Hepatocyte (in vitro differentiated cells): ENCODE measurements around the gene PRDM15. TPM values are rescaled to one million over a fixed set of nuclear protein-coding genes. Genes with fewer than 3 reads are reported as not detected.

Experiments used
- DNase-seq: peaks from one replicate; pipeline ENCODE4 v3.0.0-alpha.2; 2016; ENCODE audit warnings: low spot score
- H2AFZ ChIP-seq: fragments of 200-600 bp; sonication (generic); 2 replicates; pipeline ENCODE4 v1.6.0; 2016; ENCODE audit warnings: antibody characterized with exemption, mild to moderate bottlenecking
- H3K27ac ChIP-seq: fragments of 200-600 bp; sonication (generic); 2 replicates; pipeline ENCODE4 v1.5.1; 2016; ENCODE audit warnings: mild to moderate bottlenecking
- H3K27me3 ChIP-seq: fragments of 200-600 bp; sonication (generic); 2 replicates; pipeline ENCODE4 v1.6.1; 2016
- H3K36me3 ChIP-seq: fragments of 200-600 bp; sonication (generic); replicated peaks from 2 replicates; pipeline ENCODE4 v1.5.1; 2016; ENCODE audit warnings: low read depth; ENCODE audit not compliant: insufficient read depth
- H3K4me1 ChIP-seq: fragments of 200-600 bp; sonication (generic); 2 replicates; pipeline ENCODE4 v1.5.1; 2016; ENCODE audit warnings: mild to moderate bottlenecking, moderate library complexity; ENCODE audit not compliant: insufficient read depth
- H3K4me2 ChIP-seq: fragments of 200-600 bp; sonication (generic); 2 replicates; pipeline ENCODE4 v1.6.0; 2016
- H3K4me3 ChIP-seq: fragments of 200-600 bp; sonication (generic); 2 replicates; pipeline ENCODE4 v1.5.1; 2016; ENCODE audit warnings: mild to moderate bottlenecking
- H3K79me2 ChIP-seq: fragments of 200-600 bp; sonication (generic); 2 replicates; pipeline ENCODE4 v1.6.0; 2017; ENCODE audit warnings: mild to moderate bottlenecking
- H3K9me2 ChIP-seq: fragments of 200-600 bp; sonication (generic); replicated peaks from 2 replicates; pipeline ENCODE4 v1.6.0; 2017; ENCODE audit warnings: mild to moderate bottlenecking; ENCODE audit not compliant: insufficient read depth
- H3K9me3 ChIP-seq: fragments of 200-600 bp; sonication (generic); 2 replicates; pipeline ENCODE4 v1.5.1; 2016; ENCODE audit warnings: low read depth, mild to moderate bottlenecking
- H4K20me1 ChIP-seq: fragments of 200-600 bp; sonication (generic); 2 replicates; pipeline ENCODE4 v1.6.0; 2016; ENCODE audit warnings: mild to moderate bottlenecking; ENCODE audit not compliant: insufficient read depth, poor library complexity, severe bottlenecking
- EZH2 ChIP-seq: fragments of 200-600 bp; sonication (generic); IDR thresholded peaks from 2 replicates; pipeline ENCODE4 v1.6.1; 2016; ENCODE audit warnings: antibody characterized with exemption, mild to moderate bottlenecking, borderline replicate concordance
- EZH2phosphoT487 ChIP-seq: fragments of 200-600 bp; sonication (generic); IDR thresholded peaks from one replicate; pipeline ENCODE4 v1.6.1; 2018; ENCODE audit warnings: antibody characterized with exemption, mild to moderate bottlenecking, low read depth, moderate library complexity; ENCODE audit not compliant: unreplicated experiment, severe bottlenecking
- WGBS: methylation state at CpG from one replicate; pipeline ENCODE4 v1.1.6; 2016; ENCODE audit warnings: low lambda C conversion rate; ENCODE audit errors: missing lambda C conversion rate; 5-methylcytosine and 5-hydroxymethylcytosine counted together
- polyA plus RNA-seq: library from polyadenylated mRNA; unstranded; fragments of >200 nt; fragmentation: Nextera tagmentation; extraction: Ambion mirVana; gene quantifications from 2 replicates; pipeline ENCODE4 v1.2.1, GENCODE V29; 2016
- total RNA-seq: library from RNA; depleted of rRNA; stranded (reverse); fragments of >200 nt; gene quantifications from 2 replicates; pipeline ENCODE4 v1.2.3, GENCODE V29; 2014
- TF ChIP-seq, protein P1 (sequence below): fragments of 200-600 bp; sonication (generic); IDR thresholded peaks from 2 replicates; pipeline ENCODE4 v1.5.1; 2016; ENCODE audit warnings: antibody characterized with exemption, mild to moderate bottlenecking; ENCODE audit not compliant: poor library complexity

Gene PRDM15
- total and polyA plus RNA-seq, 2 experiments from 2014 or later = 3.0 to 4.7 TPM

DNA sequence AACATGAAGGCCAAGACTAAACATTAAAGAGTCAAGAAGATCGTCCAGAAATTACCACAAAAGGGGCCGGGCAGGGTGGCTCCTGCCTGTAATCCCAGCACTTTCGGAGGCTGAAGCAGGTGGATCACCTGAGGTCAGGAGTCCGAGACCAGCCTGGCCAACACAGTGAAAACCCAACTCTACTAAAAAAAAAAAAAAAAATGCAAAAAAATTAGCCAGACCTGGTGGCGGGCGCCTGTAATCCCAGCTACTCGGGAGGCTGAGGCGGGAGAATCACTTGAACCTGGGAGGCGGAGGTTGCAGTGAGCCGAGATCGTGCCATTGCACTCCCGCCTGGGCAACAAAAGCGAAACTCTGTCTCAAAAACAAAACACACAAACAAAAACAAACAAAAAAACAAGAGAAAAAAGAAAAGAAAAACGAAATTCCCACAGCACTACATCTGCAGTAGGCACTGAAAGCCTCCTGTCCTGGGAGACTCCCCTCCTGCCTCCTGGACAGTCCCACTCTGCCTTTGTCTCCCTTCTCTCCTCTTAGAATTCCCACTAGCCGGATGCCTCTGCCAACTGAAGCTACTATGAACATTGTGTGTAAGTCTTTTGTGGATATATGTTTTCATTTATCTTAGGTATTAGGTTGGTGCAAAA, 94.6 kb downstream of the PRDM15 start:
- no peak for DNase-seq
- H3K4me1 ChIP-seq = peaks cover 25% of the 10 kb centered on the region
- H3K79me2 ChIP-seq = no peaks in the 10 kb centered on the region
- H2AFZ ChIP-seq = no peak overlapping the region
- H3K4me3 ChIP-seq = no peak overlapping the region
- TF ChIP-seq EZH2phosphoT487 (no peak), EZH2 (no peak)
- TF ChIP-seq, protein P1, sequence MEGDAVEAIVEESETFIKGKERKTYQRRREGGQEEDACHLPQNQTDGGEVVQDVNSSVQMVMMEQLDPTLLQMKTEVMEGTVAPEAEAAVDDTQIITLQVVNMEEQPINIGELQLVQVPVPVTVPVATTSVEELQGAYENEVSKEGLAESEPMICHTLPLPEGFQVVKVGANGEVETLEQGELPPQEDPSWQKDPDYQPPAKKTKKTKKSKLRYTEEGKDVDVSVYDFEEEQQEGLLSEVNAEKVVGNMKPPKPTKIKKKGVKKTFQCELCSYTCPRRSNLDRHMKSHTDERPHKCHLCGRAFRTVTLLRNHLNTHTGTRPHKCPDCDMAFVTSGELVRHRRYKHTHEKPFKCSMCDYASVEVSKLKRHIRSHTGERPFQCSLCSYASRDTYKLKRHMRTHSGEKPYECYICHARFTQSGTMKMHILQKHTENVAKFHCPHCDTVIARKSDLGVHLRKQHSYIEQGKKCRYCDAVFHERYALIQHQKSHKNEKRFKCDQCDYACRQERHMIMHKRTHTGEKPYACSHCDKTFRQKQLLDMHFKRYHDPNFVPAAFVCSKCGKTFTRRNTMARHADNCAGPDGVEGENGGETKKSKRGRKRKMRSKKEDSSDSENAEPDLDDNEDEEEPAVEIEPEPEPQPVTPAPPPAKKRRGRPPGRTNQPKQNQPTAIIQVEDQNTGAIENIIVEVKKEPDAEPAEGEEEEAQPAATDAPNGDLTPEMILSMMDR = no peak
- no peaks in the 10 kb centered on the region for H3K27me3 ChIP-seq
- peak overlapping the region; percentile 52 for H3K4me2 ChIP-seq
- H3K36me3 ChIP-seq = no peaks in the 10 kb centered on the region
- H3K27ac ChIP-seq = peak overlapping the region; percentile 88
- H3K9me2 ChIP-seq = no peaks in the 10 kb centered on the region
- WGBS = 92% methylated on average over 15 of the region's 15 CpGs
- no peaks in the 10 kb centered on the region for H4K20me1 ChIP-seq
- H3K9me3 ChIP-seq = no peaks in the 10 kb centered on the region

DNA sequence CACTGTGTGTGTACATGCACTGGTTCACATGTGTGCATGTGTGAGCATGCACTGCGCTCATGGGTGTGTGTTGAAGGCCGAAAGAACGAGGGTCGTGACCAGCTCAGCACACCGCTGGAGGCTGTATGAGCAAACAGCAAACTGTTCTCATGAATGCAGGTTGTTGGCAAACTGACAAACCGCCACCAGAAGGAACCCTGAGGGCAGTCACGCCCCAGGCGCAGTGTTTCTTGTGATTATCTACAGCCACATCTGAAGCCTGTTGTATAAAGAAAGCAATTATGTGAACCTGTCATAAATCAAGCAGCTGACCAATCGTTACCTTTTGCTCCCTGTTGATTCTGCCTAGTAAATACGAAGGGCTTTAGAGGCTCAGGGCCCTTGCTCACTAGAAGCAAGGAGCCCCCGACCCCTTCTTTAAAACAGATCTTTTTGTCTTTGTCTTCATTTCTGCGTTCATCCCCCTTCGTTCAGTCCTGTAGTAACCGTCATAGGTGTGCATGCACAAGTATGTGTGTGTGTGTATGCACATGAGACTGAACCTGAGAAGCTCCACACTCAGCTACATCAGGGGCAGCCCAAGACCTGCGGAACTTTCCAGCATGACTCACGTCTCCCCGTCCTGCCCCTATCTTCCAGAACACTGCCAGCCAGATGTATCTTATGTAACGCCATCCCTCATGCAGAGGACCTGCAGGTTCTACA, 95.5 kb downstream of the PRDM15 start:
- Histone ChIP-seq H3K27ac (peak overlapping the region; percentile 88), H2AFZ (no peak overlapping the region), H3K4me2 (peak overlapping the region; percentile 52), H3K4me3 (no peak overlapping the region), H3K36me3 (no peaks in the 10 kb centered on the region), H3K9me3 (no peaks in the 10 kb centered on the region), H4K20me1 (no peaks in the 10 kb centered on the region), H3K4me1 (peaks cover 29% of the 10 kb centered on the region), H3K27me3 (no peaks in the 10 kb centered on the region), H3K79me2 (no peaks in the 10 kb centered on the region), H3K9me2 (no peaks in the 10 kb centered on the region)
- TF ChIP-seq, protein P1 = no peak
- no peak for TF ChIP-seq EZH2
- TF ChIP-seq EZH2phosphoT487 = no peak
- DNase-seq = peak; percentile 85
- WGBS = 37% methylated on average over 18 of the region's 18 CpGs

DNA sequence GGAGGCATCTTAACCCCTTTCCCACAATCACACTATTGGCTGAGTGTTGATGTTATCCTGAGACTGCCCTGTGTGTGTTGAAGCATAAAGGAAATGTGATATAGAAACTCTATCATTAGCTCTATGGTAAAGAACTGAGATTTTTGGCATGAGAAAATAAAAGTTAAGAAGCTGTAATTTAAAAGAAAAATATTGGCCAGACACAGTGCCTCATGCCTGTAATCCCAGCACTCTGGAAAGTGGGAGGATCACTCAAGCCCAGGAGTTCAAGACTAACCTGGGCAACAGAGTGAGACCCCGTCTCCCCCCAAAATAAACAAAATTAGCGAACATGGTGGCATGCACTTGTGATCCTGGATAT, 98.1 kb downstream of the PRDM15 start:
- H3K79me2 ChIP-seq = no peaks in the 10 kb centered on the region
- TF ChIP-seq, protein P1 = no peak
- TF ChIP-seq EZH2phosphoT487 (no peak), EZH2 (no peak)

More for the DNA sequence above, 98.1 kb downstream of the PRDM15 start:
- no peak overlapping the region for H3K27ac ChIP-seq
- H3K9me2 ChIP-seq = no peaks in the 10 kb centered on the region
- no peak for DNase-seq
- 88% methylated on average over 2 of the region's 2 CpGs for WGBS
- peaks cover 32% of the 10 kb centered on the region for H3K4me1 ChIP-seq
- H3K27me3 ChIP-seq = no peaks in the 10 kb centered on the region
- H3K4me3 ChIP-seq = no peak overlapping the region
- no peaks in the 10 kb centered on the region for H3K36me3 ChIP-seq
- no peak overlapping the region for H3K4me2 ChIP-seq
- no peak overlapping the region for H2AFZ ChIP-seq
- H3K9me3 ChIP-seq = no peaks in the 10 kb centered on the region
- H4K20me1 ChIP-seq = no peaks in the 10 kb centered on the region
